GM12878 (cell line): Measurements from ENCODE around the gene MAZ.

ENCODE experiments used
- FOXK2 ChIP-seq: fragments of 450-650 bp; IDR thresholded peaks from 2 replicates; pipeline ENCODE4 v1.6.1; 2017; ENCODE audit warnings: mild to moderate bottlenecking, moderate library complexity
- JUND ChIP-seq: IDR thresholded peaks from 2 replicates; pipeline ENCODE4 v1.6.1; 2012; ENCODE audit warnings: low read depth, mild to moderate bottlenecking, low read length, improper control_type of control experiment, moderate library complexity
- TF ChIP-seq, protein P1 (sequence below): IDR thresholded peaks from 2 replicates; pipeline ENCODE4 v1.6.1; 2012; ENCODE audit warnings: low read length, inconsistent platforms
- TF ChIP-seq, protein P2 (sequence below): fragments of 450-650 bp; IDR thresholded peaks from 2 replicates; pipeline ENCODE4 v1.6.1; 2017; ENCODE audit warnings: mild to moderate bottlenecking

DNA sequence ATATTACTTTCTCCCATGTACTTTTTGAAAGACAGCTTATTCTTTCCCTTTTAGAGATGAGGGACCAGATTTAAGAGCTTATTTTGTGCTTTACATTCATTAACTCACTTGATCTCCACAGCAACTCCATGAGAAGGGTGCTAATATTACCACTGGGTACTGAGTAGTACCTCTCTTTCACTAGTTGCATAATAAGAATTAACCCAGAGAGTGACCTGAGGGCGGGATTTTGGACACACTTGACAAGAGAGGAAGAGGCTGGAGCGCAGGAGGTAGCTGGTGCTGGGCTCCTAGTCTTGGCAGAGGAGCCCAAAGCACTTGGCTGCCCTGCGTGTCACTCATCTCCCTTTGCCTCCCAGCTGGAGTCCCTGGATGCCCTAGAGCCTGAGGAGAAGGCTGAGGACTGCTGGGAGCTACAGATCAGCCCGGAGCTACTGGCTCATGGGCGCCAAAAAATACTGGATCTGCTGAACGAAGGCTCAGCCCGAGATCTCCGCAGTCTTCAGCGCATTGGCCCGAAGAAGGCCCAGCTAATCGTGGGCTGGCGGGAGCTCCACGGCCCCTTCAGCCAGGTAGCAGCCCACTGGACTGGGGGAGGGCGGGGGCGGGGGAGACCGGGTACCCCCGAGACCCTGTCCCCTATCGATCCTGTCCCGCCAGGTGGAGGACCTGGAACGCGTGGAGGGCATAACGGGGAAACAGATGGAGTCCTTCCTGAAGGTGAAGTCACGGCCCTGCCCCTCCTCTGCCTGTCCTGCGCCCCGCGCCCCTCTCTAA, 1.7 kb upstream of the MAZ start:
- TF ChIP-seq FOXK2 = no peak
- TF ChIP-seq, protein P1, sequence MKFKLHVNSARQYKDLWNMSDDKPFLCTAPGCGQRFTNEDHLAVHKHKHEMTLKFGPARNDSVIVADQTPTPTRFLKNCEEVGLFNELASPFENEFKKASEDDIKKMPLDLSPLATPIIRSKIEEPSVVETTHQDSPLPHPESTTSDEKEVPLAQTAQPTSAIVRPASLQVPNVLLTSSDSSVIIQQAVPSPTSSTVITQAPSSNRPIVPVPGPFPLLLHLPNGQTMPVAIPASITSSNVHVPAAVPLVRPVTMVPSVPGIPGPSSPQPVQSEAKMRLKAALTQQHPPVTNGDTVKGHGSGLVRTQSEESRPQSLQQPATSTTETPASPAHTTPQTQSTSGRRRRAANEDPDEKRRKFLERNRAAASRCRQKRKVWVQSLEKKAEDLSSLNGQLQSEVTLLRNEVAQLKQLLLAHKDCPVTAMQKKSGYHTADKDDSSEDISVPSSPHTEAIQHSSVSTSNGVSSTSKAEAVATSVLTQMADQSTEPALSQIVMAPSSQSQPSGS = no peak
- TF ChIP-seq JUND = no peak
- TF ChIP-seq, protein P2, sequence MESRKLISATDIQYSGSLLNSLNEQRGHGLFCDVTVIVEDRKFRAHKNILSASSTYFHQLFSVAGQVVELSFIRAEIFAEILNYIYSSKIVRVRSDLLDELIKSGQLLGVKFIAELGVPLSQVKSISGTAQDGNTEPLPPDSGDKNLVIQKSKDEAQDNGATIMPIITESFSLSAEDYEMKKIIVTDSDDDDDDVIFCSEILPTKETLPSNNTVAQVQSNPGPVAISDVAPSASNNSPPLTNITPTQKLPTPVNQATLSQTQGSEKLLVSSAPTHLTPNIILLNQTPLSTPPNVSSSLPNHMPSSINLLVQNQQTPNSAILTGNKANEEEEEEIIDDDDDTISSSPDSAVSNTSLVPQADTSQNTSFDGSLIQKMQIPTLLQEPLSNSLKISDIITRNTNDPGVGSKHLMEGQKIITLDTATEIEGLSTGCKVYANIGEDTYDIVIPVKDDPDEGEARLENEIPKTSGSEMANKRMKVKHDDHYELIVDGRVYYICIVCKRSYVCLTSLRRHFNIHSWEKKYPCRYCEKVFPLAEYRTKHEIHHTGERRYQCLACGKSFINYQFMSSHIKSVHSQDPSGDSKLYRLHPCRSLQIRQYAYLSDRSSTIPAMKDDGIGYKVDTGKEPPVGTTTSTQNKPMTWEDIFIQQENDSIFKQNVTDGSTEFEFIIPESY = no peak
